ENCODE measurements around the gene BTN1A1. TPM values are rescaled to one million over a fixed set of nuclear protein-coding genes. Genes with fewer than 3 reads are reported as not detected.
A peak's percentile ranks its signal among the peaks of the same experiment; 100 is the strongest.

The BTN1A1 gene
- total and polyA plus RNA-seq, 9 of the 15 experiments (the other 6 are each of a cell fraction or from before 2014, with no cell fraction given), result 0.01 to 0.15 (median 0.06) TPM; not detected in 4

GRCh38 chr6:26502165-26502564, 2.1 kb downstream of the BTN1A1 start (continued):
- TF ChIP-seq, protein P1, sequence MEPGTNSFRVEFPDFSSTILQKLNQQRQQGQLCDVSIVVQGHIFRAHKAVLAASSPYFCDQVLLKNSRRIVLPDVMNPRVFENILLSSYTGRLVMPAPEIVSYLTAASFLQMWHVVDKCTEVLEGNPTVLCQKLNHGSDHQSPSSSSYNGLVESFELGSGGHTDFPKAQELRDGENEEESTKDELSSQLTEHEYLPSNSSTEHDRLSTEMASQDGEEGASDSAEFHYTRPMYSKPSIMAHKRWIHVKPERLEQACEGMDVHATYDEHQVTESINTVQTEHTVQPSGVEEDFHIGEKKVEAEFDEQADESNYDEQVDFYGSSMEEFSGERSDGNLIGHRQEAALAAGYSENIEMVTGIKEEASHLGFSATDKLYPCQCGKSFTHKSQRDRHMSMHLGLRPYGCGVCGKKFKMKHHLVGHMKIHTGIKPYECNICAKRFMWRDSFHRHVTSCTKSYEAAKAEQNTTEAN (CRISPR knock-in tag; IDR thresholded peaks at IDR 0.05), result no peak
- TF ChIP-seq NCOR1 (IDR thresholded peaks at IDR 0.05), result peak; percentile 50
- no peak for TF ChIP-seq GATAD2B (IDR thresholded peaks at IDR 0.05; ENCODE audit: borderline replicate concordance)
- TF ChIP-seq CC2D1A (IDR thresholded peaks at IDR 0.05), result no peak
- TF ChIP-seq ZBED1 (IDR thresholded peaks at IDR 0.05), result no peak
- no peak for TF ChIP-seq LEF1 (IDR thresholded peaks at IDR 0.05)
- no peak for TF ChIP-seq SPI1 (IDR thresholded peaks at IDR 0.05; ENCODE audit: borderline replicate concordance, low read depth, low read length)
- no peak for TF ChIP-seq E2F1 (CRISPR knock-in tag; IDR thresholded peaks at IDR 0.05)
- no peak for TF ChIP-seq YBX1 (IDR thresholded peaks at IDR 0.05)
- TF ChIP-seq ZNF77 (CRISPR knock-in tag; IDR thresholded peaks at IDR 0.05), result no peak
- TF ChIP-seq ZNF583 (CRISPR knock-in tag; IDR thresholded peaks at IDR 0.05), result no peak
- no peak for TF ChIP-seq ZNF133 (CRISPR knock-in tag; IDR thresholded peaks at IDR 0.05)
- TF ChIP-seq TRIM24 (IDR thresholded peaks at IDR 0.05), result peak in 1 of 2 experiments; percentile 66; a peak in 3 of 4 replicates
- no peak for TF ChIP-seq TARDBP (IDR thresholded peaks at IDR 0.05)
- peak; percentile 51; the same call in 1 of the 2 replicates for TF ChIP-seq GATA2 (CRISPR knock-in tag; IDR thresholded peaks at IDR 0.05)
- no peak for TF ChIP-seq ARID3A (IDR thresholded peaks at IDR 0.05; ENCODE audit: borderline replicate concordance, low read depth, low read length)
- TF ChIP-seq, protein P2, sequence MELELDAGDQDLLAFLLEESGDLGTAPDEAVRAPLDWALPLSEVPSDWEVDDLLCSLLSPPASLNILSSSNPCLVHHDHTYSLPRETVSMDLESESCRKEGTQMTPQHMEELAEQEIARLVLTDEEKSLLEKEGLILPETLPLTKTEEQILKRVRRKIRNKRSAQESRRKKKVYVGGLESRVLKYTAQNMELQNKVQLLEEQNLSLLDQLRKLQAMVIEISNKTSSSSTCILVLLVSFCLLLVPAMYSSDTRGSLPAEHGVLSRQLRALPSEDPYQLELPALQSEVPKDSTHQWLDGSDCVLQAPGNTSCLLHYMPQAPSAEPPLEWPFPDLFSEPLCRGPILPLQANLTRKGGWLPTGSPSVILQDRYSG (tag; conservative IDR thresholded peaks at IDR 0.05; ENCODE audit: low read depth), result no peak
- no peak for TF ChIP-seq ZNF57 (CRISPR knock-in tag; IDR thresholded peaks at IDR 0.05)
- TF ChIP-seq FOXA3 (CRISPR knock-in tag; conservative IDR thresholded peaks at IDR 0.05 in 1 of 2, IDR thresholded peaks at IDR 0.05 in 1 of 2), result peak; percentile 63 to 87; a peak in 3 of 4 replicates
- no peak for TF ChIP-seq ZFP1 (CRISPR knock-in tag; IDR thresholded peaks at IDR 0.05)
- TF ChIP-seq, protein P3, sequence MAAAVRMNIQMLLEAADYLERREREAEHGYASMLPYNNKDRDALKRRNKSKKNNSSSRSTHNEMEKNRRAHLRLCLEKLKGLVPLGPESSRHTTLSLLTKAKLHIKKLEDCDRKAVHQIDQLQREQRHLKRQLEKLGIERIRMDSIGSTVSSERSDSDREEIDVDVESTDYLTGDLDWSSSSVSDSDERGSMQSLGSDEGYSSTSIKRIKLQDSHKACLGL (CRISPR knock-in tag; IDR thresholded peaks at IDR 0.05; ENCODE audit: borderline replicate concordance, poor library complexity, severe bottlenecking), result no peak
- no peak for TF ChIP-seq POLR2AphosphoS2 (IDR thresholded peaks at IDR 0.05; ENCODE audit: low read length)
- TF ChIP-seq EP400 (IDR thresholded peaks at IDR 0.05), result peak; percentile 34; the same call in 1 of the 2 replicates
- no peak for TF ChIP-seq PTRF (tag; IDR thresholded peaks at IDR 0.05)
- peak; percentile 83 for TF ChIP-seq CBFA2T2 (conservative IDR thresholded peaks at IDR 0.05)
- TF ChIP-seq TAF9B (IDR thresholded peaks at IDR 0.05; ENCODE audit: partially characterized antibody), result no peak
- no peak for TF ChIP-seq BRD9 (IDR thresholded peaks at IDR 0.05; ENCODE audit: low read depth, partially characterized antibody)
- TF ChIP-seq TCF7L2 (IDR thresholded peaks at IDR 0.05; ENCODE audit: low read depth, low read length), result no peak
